Fibroblast of the aortic adventitia (primary cell): ENCODE data around the gene RNF13. TPM values are rescaled to one million over a fixed set of nuclear protein-coding genes. Genes with fewer than 3 reads are reported as not detected.

Experiments used
- DNase-seq: peaks from one replicate; pipeline ENCODE4 v3.0.0-alpha.2; 2010; ENCODE audit warnings: low read depth
- H3K4me3 ChIP-seq: 2 replicates; pipeline ENCODE4 v1.5.1; 2011; ENCODE audit warnings: low read depth, mild to moderate bottlenecking, control low read depth, low read length, moderate library complexity
- CTCF ChIP-seq: IDR thresholded peaks from 2 replicates; pipeline ENCODE4 v1.5.1; 2011; ENCODE audit warnings: mild to moderate bottlenecking, low read length, control low read depth, inconsistent platforms; ENCODE audit not compliant: insufficient read depth
- total RNA-seq: library from RNA; depleted of rRNA; stranded (reverse); fragments of >200 nt; gene quantifications from 2 replicates; pipeline ENCODE4 v1.2.3, GENCODE V29; 2012; ENCODE audit warnings: low replicate concordance

The RNF13 gene
- total RNA-seq, 1 donor = 68.8 TPM

DNA sequence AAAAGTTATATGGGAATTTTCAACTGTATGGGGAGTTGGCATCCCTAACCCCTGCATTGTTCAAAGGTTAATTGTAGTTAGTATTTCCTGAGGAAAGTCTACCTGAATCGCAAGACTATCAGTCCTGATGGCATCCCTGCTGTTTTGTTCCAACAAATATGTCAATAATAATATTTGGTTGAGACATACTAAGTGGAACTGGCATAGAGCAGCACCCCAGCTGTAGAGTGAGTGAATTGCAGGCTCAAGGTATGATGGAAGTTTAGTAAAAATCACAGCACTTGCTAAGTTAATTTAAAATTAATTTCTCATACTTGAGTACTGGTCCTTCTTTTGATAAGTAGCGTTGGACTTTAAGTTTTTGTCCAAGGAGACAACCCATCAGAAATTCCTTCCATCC is 42.8 kb upstream of the RNF13 start:
- DNase-seq = no peak
- no peak overlapping the region for H3K4me3 ChIP-seq
- no peak for TF ChIP-seq CTCF

DNA sequence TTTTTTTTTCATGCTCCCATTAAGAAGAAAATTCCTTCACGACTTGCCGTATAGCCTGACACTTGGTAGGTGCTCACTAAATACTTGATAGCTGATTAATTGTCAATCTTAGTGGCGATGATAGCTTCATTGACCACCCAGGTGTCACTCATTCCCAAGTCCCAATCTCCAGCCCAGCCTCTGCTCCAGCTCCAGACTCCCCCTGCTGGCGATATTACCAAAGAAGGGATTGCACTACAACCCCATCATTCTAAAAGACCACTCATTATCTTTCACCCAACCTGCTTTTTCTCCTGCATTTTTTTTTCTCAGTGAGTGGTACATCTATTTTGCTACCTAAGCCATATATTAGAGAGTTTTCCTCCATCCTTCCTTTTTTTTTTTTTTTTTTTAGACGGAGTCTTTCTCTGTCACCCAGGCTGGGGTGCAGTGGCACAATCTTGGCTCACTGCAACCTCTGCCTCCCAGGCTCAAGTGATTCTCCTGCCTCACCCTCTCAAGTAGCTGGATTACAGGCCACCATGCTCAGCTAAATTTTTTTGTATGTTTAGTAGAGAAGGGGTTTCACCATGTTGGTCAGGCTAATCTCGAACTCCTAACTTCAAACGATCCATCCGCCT is 41.3 kb upstream of the RNF13 start:
- peak; percentile 83 for TF ChIP-seq CTCF
- H3K4me3 ChIP-seq = no peak overlapping the region
- peak; percentile 41 for DNase-seq

GRCh38 chr3:149772861-149773260 is 40.2 kb upstream of the RNF13 start:
- no peak overlapping the region for H3K4me3 ChIP-seq
- no peak for DNase-seq
- TF ChIP-seq CTCF = no peak

GRCh38 chr3:149776170-149776569 is 36.8 kb upstream of the RNF13 start:
- DNase-seq = no peak
- H3K4me3 ChIP-seq = no peak overlapping the region
- TF ChIP-seq CTCF = no peak

- no peak for TF ChIP-seq CTCF
Observed at GRCh38 chr3:149777414-149778214, 35.4 kb upstream of the RNF13 start.

GRCh38 chr3:149781211-149781610 is 31.8 kb upstream of the RNF13 start:
- H3K4me3 ChIP-seq = no peak overlapping the region
- DNase-seq = no peak
- no peak for TF ChIP-seq CTCF

More at GRCh38 chr3:149777414-149778214, 35.4 kb upstream of the RNF13 start:
- DNase-seq = no peak
- no peak overlapping the region for H3K4me3 ChIP-seq
